GM12878 (cell line): ENCODE results near the gene FXYD1. TPM values are rescaled to one million over a fixed set of nuclear protein-coding genes. Genes with fewer than 3 reads are reported as not detected.

Experiments used
- ATAC-seq: fragments of 200-7000 bp; cut with Tn5 transposase; 3 replicates; pipeline ENCODE4 v1.9.1; 2020; ENCODE audit warnings: mild to moderate bottlenecking, moderate library complexity
- BruUV-seq: library from RNA; stranded (reverse); fragments of 400-500 nt; replicated peaks from 2 replicates; lab custom pipeline; 2021; lab: Mats Ljungman, UMichigan
- CTCF ChIA-PET: fragments of 300-600 bp; sonication (Branson Sonifier 250); formaldehyde crosslinking; extraction: SDS; loops from one replicate; lab custom pipeline; 2021; ENCODE audit warnings: inconsistent platforms; lab: Yijun Ruan, JAX
- POLR2A ChIA-PET: fragments of 350-600 bp; formaldehyde crosslinking; extraction: SDS; loops from one replicate; lab custom pipeline; 2021; ENCODE audit warnings: inconsistent platforms; lab: Charles Lee
- RAD21 ChIA-PET: fragments of 300-600 bp; sonication (Branson Sonifier 250); formaldehyde crosslinking; loops from one replicate; lab custom pipeline; 2023; ENCODE audit warnings: antibody characterized with exemption; ENCODE audit not compliant: unreplicated experiment; lab: Charles Lee
- SMC1A ChIA-PET: fragments of 300-600 bp; sonication (Branson Sonifier 250); formaldehyde crosslinking; loops from one replicate; lab custom pipeline; 2023; ENCODE audit not compliant: unreplicated experiment, uncharacterized antibody; lab: Charles Lee
- DNase-seq: peaks from one replicate; pipeline ENCODE4 v3.0.0-alpha.2; 2011; ENCODE audit warnings: low read depth, low spot score
- FAIRE-seq: peaks from 3 replicates; lab custom pipeline; 2011; peaks lifted over from hg19 to GRCh38; lab: Jason Lieb, UNC
- H2AFZ ChIP-seq: 2 replicates; pipeline ENCODE4 v1.6.0; 2011; ENCODE audit warnings: low read depth, low read length, control low read depth; ENCODE audit not compliant: control insufficient read depth
- H3K27ac ChIP-seq: 2 replicates; pipeline ENCODE4 v1.5.1; 2011; ENCODE audit warnings: control low read depth; ENCODE audit not compliant: control insufficient read depth, insufficient read depth
- H3K27me3 ChIP-seq, 2 experiments: replicated peaks in 1 of 2; 2 replicates each; pipeline versions ENCODE4 v1.6.0 to v1.6.1; 2011; ENCODE audit warnings: low read length in 1 of 2; ENCODE audit not compliant: control insufficient read depth in 2 of 2, insufficient read depth in 2 of 2
- H3K36me3 ChIP-seq, 2 experiments: 2 replicates each; pipeline ENCODE4 v1.5.1; 2011; ENCODE audit warnings: low read length in 1 of 2; ENCODE audit not compliant: control insufficient read depth in 2 of 2, insufficient read depth in 2 of 2
- H3K4me1 ChIP-seq: 2 replicates; pipeline ENCODE4 v1.6.1; 2011; ENCODE audit warnings: mild to moderate bottlenecking, low read length, moderate library complexity, mixed read lengths; ENCODE audit not compliant: control insufficient read depth, insufficient read depth
- H3K4me2 ChIP-seq: 2 replicates; pipeline ENCODE4 v1.6.0; 2011; ENCODE audit warnings: control low read depth; ENCODE audit not compliant: control insufficient read depth, insufficient read depth
- H3K4me3 ChIP-seq: fragments of 200-600 bp; sonication (generic); 2 replicates; pipeline ENCODE4 v1.5.1; 2016
- H3K79me2 ChIP-seq: 2 replicates; pipeline ENCODE4 v1.6.0; 2011; ENCODE audit warnings: low read length; ENCODE audit not compliant: control insufficient read depth, insufficient read depth
- H3K9ac ChIP-seq: 2 replicates; pipeline ENCODE4 v1.8.0; 2011; ENCODE audit warnings: low read length, control low read depth, mixed read lengths; ENCODE audit not compliant: control insufficient read depth, insufficient read depth
- H3K9me3 ChIP-seq: replicated peaks from 3 replicates; pipeline ENCODE4 v1.5.1; 2011; ENCODE audit warnings: mild to moderate bottlenecking, low read length; ENCODE audit not compliant: control insufficient read depth, insufficient read depth
- H4K20me1 ChIP-seq: 2 replicates; pipeline ENCODE4 v1.6.0; 2011; ENCODE audit not compliant: control insufficient read depth, insufficient read depth
- ASH2L ChIP-seq: fragments of 300-600, 200-600 bp; sonication (generic); IDR thresholded peaks from 2 replicates; pipeline ENCODE4 v1.6.1; 2017; ENCODE audit warnings: low read depth, mild to moderate bottlenecking, borderline replicate concordance
- EGR1 ChIP-seq, 2 experiments: IDR thresholded peaks; 1 replicate in 1 of 2; 2 replicates in 1 of 2; pipeline ENCODE4 v1.6.1; 2011 to 2012; ENCODE audit warnings: low read depth in 2 of 2, low read length in 2 of 2, borderline replicate concordance in 1 of 2, mild to moderate bottlenecking in 1 of 2, moderate library complexity in 1 of 2
- FOXM1 ChIP-seq: IDR thresholded peaks from 2 replicates; pipeline ENCODE4 v1.6.1; 2012; ENCODE audit warnings: low read depth, mild to moderate bottlenecking, inconsistent platforms, low read length, moderate library complexity
- PBX3 ChIP-seq: IDR thresholded peaks from 2 replicates; pipeline ENCODE4 v1.6.1; 2011; ENCODE audit warnings: mild to moderate bottlenecking, low read depth, low read length, moderate library complexity; ENCODE audit not compliant: insufficient replicate concordance
- RCOR1 ChIP-seq: conservative IDR thresholded peaks from 2 replicates; pipeline ENCODE4 v1.6.1; 2012; ENCODE audit warnings: low read depth, low read length, improper control_type of control experiment
- YY1 ChIP-seq: IDR thresholded peaks from 2 replicates; pipeline ENCODE4 v1.6.1; 2011; ENCODE audit warnings: low read depth, mild to moderate bottlenecking, low read length
- WGBS: methylation state at CpG from one replicate; pipeline ENCODE4 v1.1.6; 2016; ENCODE audit warnings: low lambda C conversion rate; ENCODE audit not compliant: insufficient replicate concordance, insufficient coverage; ENCODE audit errors: missing lambda C conversion rate; 5-methylcytosine and 5-hydroxymethylcytosine counted together
- in situ Hi-C: fragments of 300-500 bp; cut with MboI; formaldehyde crosslinking; loops from 9 replicates; pipeline ENCODE4 v1.14.3; 2018; ENCODE audit warnings: mixed read lengths
- intact Hi-C: fragments of 100-400 bp; cut with micrococcal nuclease; formaldehyde crosslinking; loops from one replicate; pipeline ENCODE4 v1.14.2; 2022; ENCODE audit not compliant: unreplicated experiment
- polyA plus RNA-seq, 11 experiments: library from polyadenylated mRNA; depleted of rRNA in 4 of 11; unstranded in 6 of 11; stranded (reverse) in 5 of 11; fragments of >200 nt; fragmentation: Nextera tagmentation in 4 of 11; fragmentation: Illumina TruSeq in 1 of 11; extraction: Ambion mirVana in 4 of 11; extraction: Trizol in 1 of 11; gene quantifications; 1 replicate in 1 of 11; 2 replicates in 10 of 11; pipeline versions ENCODE4 v1.2.1 to v1.2.3, GENCODE V29; 2011 to 2016; ENCODE audit warnings: inconsistent platforms in 2 of 11, missing spikeins in 2 of 11, low read depth in 1 of 11
- total RNA-seq, 4 experiments: library from RNA; depleted of rRNA in 3 of 4; stranded (reverse); fragments of >200 nt in 3 of 4; fragmentation: Illumina TruSeq in 1 of 4; extraction: Trizol in 1 of 4; gene quantifications; 2 replicates each; pipeline versions ENCODE4 v1.2.1 to v1.2.3, GENCODE V29; 2013 to 2021
- TF ChIP-seq, protein P1 (sequence below), 3 experiments: IDR thresholded peaks in 2 of 3; conservative IDR thresholded peaks in 1 of 3; 2 replicates each; pipeline ENCODE4 v1.5.1; 2011; ENCODE audit warnings: low read depth in 3 of 3, low read length in 3 of 3, mild to moderate bottlenecking in 3 of 3, control low read depth in 2 of 3, moderate library complexity in 2 of 3, inconsistent platforms in 1 of 3, mixed read lengths in 1 of 3; ENCODE audit not compliant: control insufficient read depth in 2 of 3, insufficient read depth in 1 of 3; ENCODE audit errors: extremely low read depth in 1 of 3
- TF ChIP-seq, protein P2 (sequence below): fragments of 450-650 bp; IDR thresholded peaks from 2 replicates; pipeline ENCODE4 v1.6.1; 2018; ENCODE audit warnings: borderline replicate concordance, mild to moderate bottlenecking; ENCODE audit not compliant: partially characterized antibody

Gene FXYD1
- total and polyA plus RNA-seq, 10 of the 15 experiments (the other 5 are each of a cell fraction or from before 2014, with no cell fraction given) = 0.34 to 1.2 (median 0.49) TPM; not detected in 4

DNA sequence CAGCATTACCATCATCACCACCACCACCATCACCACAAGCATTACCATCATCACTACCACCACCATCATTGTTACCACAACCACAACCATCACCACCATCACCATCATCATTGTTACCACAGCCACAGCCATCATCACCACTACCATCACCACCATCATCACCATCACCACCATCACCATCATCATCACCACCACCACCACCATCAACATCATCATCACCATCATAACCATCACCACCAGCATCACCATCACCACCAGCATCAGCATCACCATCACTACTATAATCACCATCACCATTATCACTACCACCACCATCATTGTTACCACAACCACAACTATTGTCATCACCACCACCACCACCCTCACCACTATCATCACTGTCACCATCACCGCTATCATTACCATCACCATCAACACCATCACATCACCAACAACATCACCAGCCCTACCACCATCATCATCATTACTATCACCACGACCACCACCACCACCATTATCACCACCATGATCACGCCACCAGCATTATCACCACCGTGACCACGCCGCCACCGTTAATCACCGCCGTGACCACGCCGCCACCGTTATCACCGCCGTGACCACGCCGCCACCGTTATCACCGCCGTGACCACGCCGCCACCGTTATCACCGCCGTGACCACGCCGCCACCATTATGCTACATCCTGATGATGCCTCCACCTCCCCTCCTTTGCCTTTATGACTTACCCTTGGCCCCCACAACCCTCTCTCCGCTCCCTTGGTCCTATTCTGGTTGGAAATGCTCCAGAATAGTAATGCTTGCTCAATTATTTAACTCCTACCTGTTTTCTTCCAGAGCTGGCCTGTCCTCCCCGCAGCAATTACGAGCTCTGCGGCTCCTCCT, 33.0 kb upstream of the FXYD1 start:
- H2AFZ ChIP-seq = no peak overlapping the region
- SMC1A ChIA-PET = interaction anchor here (1.2 kb wide), 1 partner anchor 30 kb away, joined by 3 read pairs; no protein-coding TSS in a partner anchor
- intact Hi-C loops = no loop called here
- H3K27me3 ChIP-seq = peaks cover 0 to 2% of the 10 kb centered on the region in 2 experiments; a peak in 1 of 4 replicates
- no peaks in the 10 kb centered on the region for H4K20me1 ChIP-seq
- BruUV-seq = no TSS peak
- H3K79me2 ChIP-seq = no peaks in the 10 kb centered on the region
- RAD21 ChIA-PET = no interaction called here
- H3K27ac ChIP-seq = no peak overlapping the region
- TF ChIP-seq ASH2L (no peak), RCOR1 (no peak), PBX3 (no peak), YY1 (no peak), EGR1 (IDR thresholded peaks at IDR 0.05; ENCODE audit: borderline replicate concordance in 1 of 2, low read depth in 2 of 2, low read length in 2 of 2) (no peak), FOXM1 (no peak)
- TF ChIP-seq, protein P1, sequence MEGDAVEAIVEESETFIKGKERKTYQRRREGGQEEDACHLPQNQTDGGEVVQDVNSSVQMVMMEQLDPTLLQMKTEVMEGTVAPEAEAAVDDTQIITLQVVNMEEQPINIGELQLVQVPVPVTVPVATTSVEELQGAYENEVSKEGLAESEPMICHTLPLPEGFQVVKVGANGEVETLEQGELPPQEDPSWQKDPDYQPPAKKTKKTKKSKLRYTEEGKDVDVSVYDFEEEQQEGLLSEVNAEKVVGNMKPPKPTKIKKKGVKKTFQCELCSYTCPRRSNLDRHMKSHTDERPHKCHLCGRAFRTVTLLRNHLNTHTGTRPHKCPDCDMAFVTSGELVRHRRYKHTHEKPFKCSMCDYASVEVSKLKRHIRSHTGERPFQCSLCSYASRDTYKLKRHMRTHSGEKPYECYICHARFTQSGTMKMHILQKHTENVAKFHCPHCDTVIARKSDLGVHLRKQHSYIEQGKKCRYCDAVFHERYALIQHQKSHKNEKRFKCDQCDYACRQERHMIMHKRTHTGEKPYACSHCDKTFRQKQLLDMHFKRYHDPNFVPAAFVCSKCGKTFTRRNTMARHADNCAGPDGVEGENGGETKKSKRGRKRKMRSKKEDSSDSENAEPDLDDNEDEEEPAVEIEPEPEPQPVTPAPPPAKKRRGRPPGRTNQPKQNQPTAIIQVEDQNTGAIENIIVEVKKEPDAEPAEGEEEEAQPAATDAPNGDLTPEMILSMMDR (IDR thresholded peaks at IDR 0.05 in 2 of 3, conservative IDR thresholded peaks at IDR 0.05 in 1 of 3; ENCODE audit: control insufficient read depth in 2 of 3, extremely low read depth in 1 of 3, insufficient read depth in 1 of 3, low read depth in 3 of 3, low read length in 3 of 3) = no peak
- TF ChIP-seq, protein P2, sequence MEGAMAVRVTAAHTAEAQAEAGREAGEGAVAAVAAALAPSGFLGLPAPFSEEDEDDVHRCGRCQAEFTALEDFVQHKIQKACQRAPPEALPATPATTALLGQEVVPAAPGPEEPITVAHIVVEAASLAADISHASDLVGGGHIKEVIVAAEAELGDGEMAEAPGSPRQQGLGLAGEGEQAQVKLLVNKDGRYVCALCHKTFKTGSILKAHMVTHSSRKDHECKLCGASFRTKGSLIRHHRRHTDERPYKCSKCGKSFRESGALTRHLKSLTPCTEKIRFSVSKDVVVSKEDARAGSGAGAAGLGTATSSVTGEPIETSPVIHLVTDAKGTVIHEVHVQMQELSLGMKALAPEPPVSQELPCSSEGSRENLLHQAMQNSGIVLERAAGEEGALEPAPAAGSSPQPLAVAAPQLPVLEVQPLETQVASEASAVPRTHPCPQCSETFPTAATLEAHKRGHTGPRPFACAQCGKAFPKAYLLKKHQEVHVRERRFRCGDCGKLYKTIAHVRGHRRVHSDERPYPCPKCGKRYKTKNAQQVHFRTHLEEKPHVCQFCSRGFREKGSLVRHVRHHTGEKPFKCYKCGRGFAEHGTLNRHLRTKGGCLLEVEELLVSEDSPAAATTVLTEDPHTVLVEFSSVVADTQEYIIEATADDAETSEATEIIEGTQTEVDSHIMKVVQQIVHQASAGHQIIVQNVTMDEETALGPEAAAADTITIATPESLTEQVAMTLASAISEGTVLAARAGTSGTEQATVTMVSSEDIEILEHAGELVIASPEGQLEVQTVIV = no peak
- TF ChIP-seq, all 136 proteins: peak for 0
- 84% methylated on average over 30 of the region's 30 CpGs for WGBS
- no peak overlapping the region for H3K4me3 ChIP-seq
- no peaks in the 10 kb centered on the region for H3K36me3 ChIP-seq
- H3K4me1 ChIP-seq = no peaks in the 10 kb centered on the region
- no peaks in the 10 kb centered on the region; the same call in 2 of the 3 replicates for H3K9me3 ChIP-seq
- no peak for DNase-seq
- H3K9ac ChIP-seq = no peak overlapping the region
- ATAC-seq = no peak
- in situ Hi-C loops = no loop called here
- peak; percentile 27 for FAIRE-seq
- POLR2A ChIA-PET = no interaction called here
- CTCF ChIA-PET = no interaction called here
- no peak overlapping the region for H3K4me2 ChIP-seq
